ENCODE measurements around the gene GALNT18.

GRCh38 chr11:11363674-11364073 lies 258.1 kb downstream of the GALNT18 start:
- TF ChIP-seq CTCF (conservative IDR thresholded peaks at IDR 0.05; ENCODE audit: low read length) (no peak), EZH2phosphoT487 (IDR thresholded peaks at IDR 0.05; ENCODE audit: borderline replicate concordance, low read depth, low read length) (no peak)

Data from OCI-LY7 (cell line).